Left cardiac atrium (tissue), 4 donors: ENCODE measurements around the gene FUT7. TPM values are rescaled to one million over a fixed set of nuclear protein-coding genes. Genes with fewer than 3 reads are reported as not detected.

Experiments used
- ATAC-seq, 2 donors: fragments of 200-7000 bp; cut with Tn5 transposase; one replicate each; pipeline ENCODE4 v1.9.1; 2020; ENCODE audit warnings: mild to moderate bottlenecking in 2 of 2, moderate library complexity in 2 of 2
- DNase-seq: peaks from one replicate; pipeline ENCODE4 v3.0.0-alpha.2; 2020
- intact Hi-C, 2 donors: fragments of 100-400 bp; cut with DNase I; formaldehyde crosslinking; loops; one replicate each; pipeline versions ENCODE4 v1.14.1 to v1.15.1; 2022 to 2023
- total RNA-seq, 2 donors: library from RNA; stranded (reverse); fragmentation: NEBNext Ultra II Directional; extraction: Animal tissue kit (Norgen Biotek cat#: 25700); gene quantifications; one replicate each; pipeline ENCODE4 v1.2.1, GENCODE V29; 2021
- donor health status: DM: no; HTN: yes; CAD: no.
- donor health status: DM: no; HTN: yes; CAD: no; lungs with severe emphysema.
- donor health status: DM: yes; HTN: yes; CAD: no.
- donor health status: Dilated cardiomyopathy.

Gene FUT7
- total RNA-seq, 2 donors from 2014 or later, result 0.24 to 0.35 TPM

GRCh38 chr9:137053944-137054931, 22.4 kb upstream of the FUT7 start, which contains the start of gene ENTPD2:
Gene ENTPD2, minus strand, starts transcription at chr9:137054061. Its CDS starts 64 bp downstream, at chr9:137053997.
- DNase-seq (no peak), ATAC-seq (peak in 1 of 2 donors; percentile 32)
- intact Hi-C loops, result no loop called here

DNA sequence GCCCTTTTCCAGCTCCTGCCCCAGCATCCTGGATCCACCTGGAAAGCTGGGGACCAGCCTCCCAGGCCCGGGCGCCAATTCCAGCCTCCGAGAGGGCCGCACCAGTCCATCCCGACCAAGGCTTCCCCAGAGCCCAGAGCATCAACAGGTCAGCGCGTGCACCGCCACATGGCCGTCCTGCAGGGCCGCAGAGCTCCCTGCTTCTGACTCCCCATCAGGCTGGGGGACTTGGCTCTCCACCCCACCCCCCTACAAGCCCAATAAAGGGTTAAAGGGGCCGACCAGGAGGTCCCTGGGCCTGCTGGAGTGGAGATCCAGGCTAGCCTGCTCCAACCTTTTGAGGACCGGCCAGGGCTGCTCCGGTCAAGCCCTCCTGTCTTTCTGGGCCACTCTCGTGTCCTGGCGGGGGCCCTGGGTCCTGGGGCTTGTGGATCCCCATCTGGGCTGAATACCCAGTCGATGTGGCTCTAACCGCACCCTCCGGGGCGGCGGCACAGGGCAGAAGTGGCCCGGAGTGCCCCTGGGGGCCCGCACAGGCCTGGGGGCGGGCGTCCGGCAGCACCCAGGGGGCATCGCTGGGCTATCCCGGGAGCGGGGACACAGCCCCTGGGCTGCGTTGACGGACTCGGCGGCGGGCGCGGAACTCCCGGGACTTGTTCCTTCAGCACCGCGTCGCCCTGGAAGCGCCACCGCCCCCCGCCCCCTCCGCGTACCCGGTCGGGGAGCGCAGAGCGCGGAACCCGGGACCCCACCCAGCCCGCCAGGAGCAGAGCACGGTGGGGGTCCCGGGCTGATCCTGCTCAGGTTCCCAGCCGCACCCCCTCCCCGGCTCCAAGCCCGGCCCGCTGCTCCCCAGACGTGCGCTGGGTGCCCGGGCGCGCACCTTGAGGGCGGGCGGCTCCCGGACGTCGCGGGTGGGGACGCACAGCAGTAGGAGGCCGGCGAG, 21.4 kb upstream of the FUT7 start:
- ATAC-seq (no peak), DNase-seq (no peak)
- intact Hi-C loops, result no loop called here

DNA sequence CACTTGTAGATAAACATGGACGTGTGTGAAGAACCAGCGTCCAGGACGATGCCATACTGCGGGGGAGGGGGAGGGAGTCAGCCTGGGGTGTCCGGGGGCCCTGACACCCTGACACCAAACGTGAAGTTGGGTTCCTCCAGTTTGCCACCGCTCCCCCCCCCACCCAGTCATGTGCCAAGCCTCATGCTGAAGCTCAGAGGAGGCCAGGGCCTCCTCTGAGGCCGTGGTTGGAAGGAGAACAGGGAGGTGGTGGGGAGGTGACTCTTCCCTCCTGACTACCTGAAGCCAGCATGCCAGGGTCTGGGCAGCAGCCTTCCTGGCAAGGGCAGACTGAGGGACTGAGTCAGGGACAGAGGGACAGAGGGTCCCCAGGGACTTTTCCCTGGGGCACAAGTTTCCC, 20.4 kb upstream of the FUT7 start:
- DNase-seq, result no peak
- intact Hi-C loops, result no loop called here
- no peak for ATAC-seq

GRCh38 chr9:137051145-137051724, 19.3 kb upstream of the FUT7 start:
- intact Hi-C loops, result no loop called here
- no peak for ATAC-seq
- no peak for DNase-seq

- ATAC-seq (no peak), DNase-seq (no peak)
- intact Hi-C loops, result no loop called here
Measured at GRCh38 chr9:137050570-137050969, 18.7 kb upstream of the FUT7 start.

GRCh38 chr9:137049544-137050449, 17.9 kb upstream of the FUT7 start:
- no peak for DNase-seq
- intact Hi-C loops, result no loop called here
- ATAC-seq, result peak in 1 of 2 donors; percentile 5

DNA sequence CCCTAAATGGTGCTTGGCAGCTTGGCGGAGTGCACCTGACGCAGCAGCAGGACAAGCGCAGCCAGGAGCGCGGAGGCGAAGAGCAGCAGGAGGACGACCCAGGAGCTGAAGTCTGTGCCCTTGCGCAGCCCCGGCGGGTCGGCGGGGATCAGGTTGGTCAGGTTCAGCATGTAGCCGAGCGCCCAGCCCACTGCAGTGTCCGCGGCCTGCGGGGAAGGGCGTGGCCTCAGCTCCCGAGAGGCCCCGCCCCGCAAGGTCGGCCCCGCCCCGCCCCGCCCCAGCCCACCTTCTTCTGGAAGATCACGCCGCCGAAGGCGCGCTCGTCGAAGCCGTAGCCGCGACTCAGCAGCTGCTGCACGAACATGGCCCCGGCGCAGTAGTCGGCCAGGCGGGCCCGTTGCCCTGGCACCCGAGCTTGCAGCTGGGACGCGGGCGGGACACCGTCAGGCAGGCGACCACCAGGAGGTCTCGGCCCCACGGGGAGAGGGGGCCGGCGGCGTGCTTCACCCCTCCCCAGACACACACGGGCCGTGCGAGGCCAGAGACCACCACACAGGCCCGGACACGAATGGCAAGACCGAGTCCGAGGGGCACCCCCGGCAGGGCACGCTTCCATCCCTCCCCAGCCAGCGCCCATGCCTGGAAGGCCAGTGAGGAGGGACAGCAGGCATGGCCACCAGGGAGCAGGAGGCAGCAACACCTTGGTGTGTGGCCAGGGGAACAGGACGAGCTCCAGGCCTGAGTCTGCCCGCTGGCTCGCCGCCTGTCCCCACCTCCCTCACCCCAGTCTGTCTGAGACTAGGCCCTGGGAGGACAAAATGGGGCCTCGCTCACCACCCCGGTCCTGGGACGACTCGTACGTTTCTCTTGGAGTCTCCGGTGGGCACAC, 17.0 kb upstream of the FUT7 start:
- intact Hi-C loops, result no loop called here
- ATAC-seq (no peak), DNase-seq (no peak)

DNA sequence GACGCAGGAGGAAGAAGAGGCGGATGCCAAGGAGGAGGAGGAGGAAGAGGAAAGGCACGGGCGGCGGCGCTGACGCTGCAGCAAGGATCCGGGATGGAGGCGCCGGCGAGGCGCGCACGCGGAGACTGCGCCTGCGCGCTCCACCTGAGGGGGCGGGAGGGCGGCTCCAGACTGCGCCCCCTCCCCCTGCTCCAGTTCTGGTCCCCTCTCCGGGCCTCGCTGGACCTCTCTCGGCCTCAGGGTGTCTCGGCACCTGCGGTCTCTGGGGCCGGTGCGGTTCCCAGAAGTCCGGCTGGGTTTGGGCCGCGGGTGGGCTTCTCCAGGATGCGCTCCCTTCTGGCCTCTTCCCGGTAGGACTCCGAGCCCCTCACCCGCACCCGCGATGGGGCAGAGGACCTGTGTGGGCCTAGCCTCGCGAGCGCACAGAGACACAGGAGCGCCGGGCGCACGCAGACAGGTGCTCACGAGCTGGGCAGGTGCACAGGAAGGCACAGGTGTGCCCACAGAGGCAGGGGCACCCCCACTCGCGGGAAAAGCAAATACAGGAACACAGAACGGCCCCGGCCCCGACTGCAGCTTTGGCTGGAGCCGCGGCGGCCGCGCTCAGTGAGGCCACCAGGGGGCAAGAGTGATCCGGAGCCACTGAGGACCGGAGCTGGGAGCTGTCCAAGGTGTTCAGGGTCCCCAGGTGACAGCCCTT, 14.3 kb upstream of the FUT7 start, which contains the start of gene NPDC1:
Gene NPDC1, minus strand, starts transcription at position 90 of the 700 bp plus-strand sequence. CDS start 188 bp downstream, outside the sequence.
- intact Hi-C loops, result no loop called here

DNA sequence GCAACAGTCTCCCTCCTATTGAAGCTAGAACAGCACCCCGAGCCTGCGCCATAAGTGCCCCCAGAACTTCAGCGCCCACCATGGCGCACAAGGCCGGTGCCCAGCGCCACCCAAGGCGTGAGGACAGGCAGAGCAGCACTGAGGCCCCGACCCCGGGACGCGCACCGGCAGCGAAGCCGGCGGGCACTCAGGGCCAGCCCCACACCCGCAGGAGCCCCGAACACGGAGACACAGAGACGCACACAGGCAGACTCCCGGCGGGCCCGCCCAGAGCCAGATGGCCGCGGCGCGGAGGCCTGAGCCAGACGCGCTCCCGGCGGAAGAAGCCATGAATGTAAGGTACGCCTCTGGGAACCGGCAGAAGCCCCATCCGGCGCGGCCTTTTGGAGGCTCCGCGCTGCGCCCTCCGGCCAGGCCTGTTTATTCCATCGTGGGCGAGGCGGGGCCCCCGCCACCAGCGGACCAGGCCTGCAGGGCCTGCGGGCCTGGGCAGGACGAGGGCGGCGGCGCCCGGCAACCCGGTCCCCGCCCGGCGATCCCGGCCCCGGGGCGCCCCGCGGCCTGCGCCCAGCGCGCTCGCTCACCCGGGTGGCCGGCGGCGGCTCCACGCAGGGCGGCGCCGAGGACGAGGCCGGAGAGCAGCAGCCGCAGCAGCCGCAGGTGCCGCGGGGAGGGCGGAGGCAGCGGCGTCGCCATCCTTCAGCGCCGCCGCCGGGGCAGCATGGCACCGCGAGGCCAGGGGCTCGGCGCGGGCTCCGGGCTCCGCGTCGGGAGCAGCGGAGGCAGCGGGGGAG, 13.6 kb upstream of the FUT7 start:
- intact Hi-C loops, result no loop called here
- DNase-seq, result no peak
- ATAC-seq, result peak in 1 of 2 donors; percentile 5

More for the DNA sequence above, 14.3 kb upstream of the FUT7 start, which contains the start of gene NPDC1:
- ATAC-seq, result peak; percentile 71 to 76
- peak; percentile 84 for DNase-seq

- intact Hi-C loops, result no loop called here
- ATAC-seq, result peak in 1 of 2 donors; percentile 36
- peak; percentile 61 for DNase-seq
Measured at GRCh38 chr9:137044502-137045177, 12.8 kb upstream of the FUT7 start.

GRCh38 chr9:137044037-137044436, 12.1 kb upstream of the FUT7 start:
- no peak for ATAC-seq
- intact Hi-C loops, result no loop called here
- no peak for DNase-seq

DNA sequence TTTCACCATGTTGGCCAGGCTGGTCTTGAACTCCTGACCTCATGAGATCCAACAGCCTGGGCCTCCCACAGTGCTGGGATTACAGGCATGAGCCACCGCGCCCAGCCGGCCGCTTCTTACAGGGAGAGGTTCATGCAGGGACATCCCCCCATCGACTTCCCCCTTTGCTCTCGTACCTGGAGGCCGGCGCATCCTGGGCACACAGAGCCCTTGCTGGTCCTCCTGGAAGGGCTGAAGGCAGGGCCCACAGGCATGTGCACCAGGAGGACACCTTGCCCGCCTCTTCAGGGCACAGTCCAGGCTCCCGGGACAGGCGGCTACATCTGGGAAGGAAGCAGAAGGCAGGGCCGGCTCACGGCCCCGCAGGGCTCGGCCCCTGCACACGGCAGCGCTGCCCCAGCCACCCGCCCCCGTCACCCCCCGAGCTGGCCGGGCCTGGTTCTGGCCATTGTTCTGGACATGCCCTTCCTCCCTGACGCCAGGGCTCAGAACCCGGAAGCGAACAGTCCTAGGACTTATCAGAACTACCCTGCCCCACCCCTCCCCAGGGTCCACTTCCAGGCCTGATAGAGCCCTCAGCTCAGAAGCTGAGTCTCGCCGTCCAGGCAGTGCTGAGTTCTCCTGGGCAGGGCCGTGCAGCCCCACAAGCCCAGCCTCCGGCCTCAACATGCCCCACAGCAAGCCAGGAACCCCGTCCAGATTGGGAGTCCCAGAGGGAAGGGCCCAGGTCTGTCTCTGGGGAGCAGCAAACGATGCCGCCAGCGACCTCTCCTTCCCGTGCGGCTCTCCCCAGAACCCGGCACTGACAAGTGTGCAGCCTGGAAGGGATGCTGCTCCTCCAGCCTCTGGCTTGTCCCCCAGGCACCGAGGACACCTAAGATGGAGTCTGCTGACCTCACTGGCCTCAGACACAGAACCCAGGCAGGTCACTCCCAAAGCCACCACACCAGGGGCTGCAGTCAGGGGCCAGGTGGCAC, 11.2 kb upstream of the FUT7 start:
- intact Hi-C loops, result no loop called here
- peak; percentile 9 to 34 for ATAC-seq
- peak; percentile 87 for DNase-seq

GRCh38 chr9:137041124-137041523, 9.2 kb upstream of the FUT7 start:
- DNase-seq, result no peak
- intact Hi-C loops, result no loop called here

GRCh38 chr9:137040568-137040967, 8.7 kb upstream of the FUT7 start:
- DNase-seq (no peak), ATAC-seq (no peak)
- intact Hi-C loops, result no loop called here

More at GRCh38 chr9:137041124-137041523, 9.2 kb upstream of the FUT7 start:
- no peak for ATAC-seq
